Loucy (cell line): Measurements from ENCODE around the gene PRKCQ.

Source experiments
- CTCF ChIP-seq: fragments of 200-600 bp; sonication (generic); conservative IDR thresholded peaks from 2 replicates; pipeline ENCODE4 v1.5.1; 2014; ENCODE audit warnings: mild to moderate bottlenecking, antibody characterized with exemption, low read length
- EZH2phosphoT487 ChIP-seq: fragments of 200-600 bp; IDR thresholded peaks from 2 replicates; pipeline ENCODE4 v1.6.1; 2018; ENCODE audit warnings: antibody characterized with exemption, mild to moderate bottlenecking, moderate library complexity, borderline replicate concordance

- TF ChIP-seq CTCF (no peak), EZH2phosphoT487 (no peak)
These were observed 157.1 kb downstream of the PRKCQ start for GRCh38 chr10:6423004-6423403.
